Measurements from ENCODE around the gene SCFD2. TPM values are rescaled to one million over a fixed set of nuclear protein-coding genes. Genes with fewer than 3 reads are reported as not detected.

Gene SCFD2
- total and polyA plus RNA-seq, 7 donors: 5.8 to 13.3 (median 11.2) TPM

- Histone ChIP-seq H3K27ac (no peak overlapping the region), H3K4me1 (peaks cover 12% of the 10 kb centered on the region), H3K27me3 (ENCODE audit: insufficient read depth in 3 of 3, low read length in 2 of 3) (no peaks in the 10 kb centered on the region), H3K4me3 (no peak overlapping the region), H3K9me3 (no peaks in the 10 kb centered on the region), H3K36me3 (ENCODE audit: insufficient read depth in 1 of 2, low read depth in 1 of 2) (no peaks in the 10 kb centered on the region)
- WGBS, 3 donors: 59 to 73% (median 65%) methylated on average over 2 of the region's 2 CpGs
- TF ChIP-seq CTCF (IDR thresholded peaks at IDR 0.05): no peak
- ATAC-seq (no peak), DNase-seq (no peak)
- intact Hi-C loops (cut with DNase I): no loop called here
Measured at GRCh38 chr4:52956691-52957090, 409.2 kb downstream of the SCFD2 start.

GRCh38 chr4:52954560-52955170 is 411.2 kb downstream of the SCFD2 start:
- intact Hi-C loops (cut with DNase I): no loop called here
- WGBS, 3 donors: 89 to 95% (median 94%) methylated on average over 6 of the region's 6 CpGs

GRCh38 chr4:52952540-52952939 is 413.3 kb downstream of the SCFD2 start:
- Histone ChIP-seq H3K27me3 (ENCODE audit: insufficient read depth in 3 of 3, low read length in 2 of 3) (no peaks in the 10 kb centered on the region), H3K9me3 (no peaks in the 10 kb centered on the region), H3K4me1 (peaks cover 12% of the 10 kb centered on the region), H3K27ac (no peak overlapping the region), H3K4me3 (no peak overlapping the region), H3K36me3 (ENCODE audit: insufficient read depth in 1 of 2, low read depth in 1 of 2) (no peaks in the 10 kb centered on the region)
- no peak for ATAC-seq
- TF ChIP-seq CTCF (IDR thresholded peaks at IDR 0.05): no peak
- intact Hi-C loops (cut with DNase I): no loop called here
- DNase-seq: no peak

More at GRCh38 chr4:52954560-52955170, 411.2 kb downstream of the SCFD2 start:
- Histone ChIP-seq H3K4me3 (no peak overlapping the region), H3K27ac (no peak overlapping the region), H3K27me3 (ENCODE audit: insufficient read depth in 3 of 3, low read length in 2 of 3) (no peaks in the 10 kb centered on the region), H3K9me3 (no peaks in the 10 kb centered on the region), H3K4me1 (peaks cover 12% of the 10 kb centered on the region), H3K36me3 (ENCODE audit: insufficient read depth in 1 of 2, low read depth in 1 of 2) (no peaks in the 10 kb centered on the region)
- no peak for TF ChIP-seq CTCF (IDR thresholded peaks at IDR 0.05)
- no peak for ATAC-seq
- DNase-seq: no peak

- no peaks in the 10 kb centered on the region for H3K36me3 ChIP-seq (ENCODE audit: insufficient read depth in 1 of 2, low read depth in 1 of 2)
- WGBS, 3 donors: 93 to 96% (median 95%) methylated on average over 3 of the region's 3 CpGs
- H3K9me3 ChIP-seq: no peaks in the 10 kb centered on the region
- intact Hi-C loops (cut with DNase I): no loop called here
- ATAC-seq (no peak), DNase-seq (no peak)
- no peak overlapping the region for H3K27ac ChIP-seq
- peaks cover 21% of the 10 kb centered on the region for H3K4me1 ChIP-seq
- no peaks in the 10 kb centered on the region for H3K27me3 ChIP-seq (ENCODE audit: insufficient read depth in 3 of 3, low read length in 2 of 3)
- TF ChIP-seq CTCF (IDR thresholded peaks at IDR 0.05): no peak
- no peak overlapping the region for H3K4me3 ChIP-seq
Measured at GRCh38 chr4:52951016-52951415, 414.8 kb downstream of the SCFD2 start.

GRCh38 chr4:52950226-52950625 is 415.6 kb downstream of the SCFD2 start:
- no peak overlapping the region for H3K27ac ChIP-seq
- peaks cover 23% of the 10 kb centered on the region for H3K4me1 ChIP-seq
- no peaks in the 10 kb centered on the region for H3K27me3 ChIP-seq (ENCODE audit: insufficient read depth in 3 of 3, low read length in 2 of 3)
- DNase-seq (no peak), ATAC-seq (no peak)
- WGBS, 3 donors: 85 to 93% (median 90%) methylated on average over 3 of the region's 3 CpGs
- H3K36me3 ChIP-seq (ENCODE audit: insufficient read depth in 1 of 2, low read depth in 1 of 2): no peaks in the 10 kb centered on the region
- no peak for TF ChIP-seq CTCF (IDR thresholded peaks at IDR 0.05)
- intact Hi-C loops (cut with DNase I): no loop called here
- no peaks in the 10 kb centered on the region for H3K9me3 ChIP-seq
- H3K4me3 ChIP-seq: no peak overlapping the region
